HuH-7.5 (cell line): ENCODE measurements around the gene SH3RF1.

Experiments
- DNase-seq: peaks from one replicate; pipeline ENCODE4 v3.0.0; 2011; ENCODE audit warnings: low spot score

The SH3RF1 gene

DNA sequence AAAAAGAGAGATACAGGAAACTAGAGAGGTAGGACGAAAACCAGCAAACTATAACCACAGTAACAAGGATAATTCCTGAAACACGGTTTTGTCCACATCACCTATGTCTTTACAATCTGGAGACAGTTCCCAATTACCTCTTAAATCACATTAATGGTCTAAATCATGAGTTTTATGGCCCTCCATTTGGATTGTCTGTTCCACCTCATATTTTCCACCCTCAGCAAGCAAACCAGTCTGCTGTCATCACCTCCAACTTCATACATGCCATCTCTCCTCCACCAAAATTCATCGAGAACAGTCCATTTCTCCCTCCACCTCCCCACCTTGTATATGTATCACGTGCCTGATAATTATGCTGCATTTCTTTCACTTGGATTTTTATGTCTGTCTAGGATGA lies 107.3 kb downstream of the SH3RF1 start:
- no peak for DNase-seq

DNA sequence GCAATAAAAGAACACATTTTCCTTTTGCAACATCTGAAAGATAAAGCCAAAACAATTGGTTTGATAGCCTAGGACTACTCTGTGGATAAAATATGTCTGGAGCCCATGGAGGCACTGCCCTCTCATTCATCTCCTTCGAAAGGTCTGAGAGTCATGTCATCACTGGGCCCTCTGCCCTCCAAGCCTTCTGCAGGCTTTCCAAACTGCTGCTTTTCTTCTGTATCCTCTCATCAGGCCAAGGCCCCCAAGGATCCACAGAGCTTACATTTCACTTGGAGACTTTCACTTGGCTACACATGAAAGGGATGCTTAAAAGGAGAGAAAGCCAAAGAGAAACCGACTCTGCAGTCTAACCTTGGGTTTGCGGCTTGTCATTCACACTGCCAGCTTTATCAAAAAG lies 109.9 kb downstream of the SH3RF1 start:
- no peak for DNase-seq

DNA sequence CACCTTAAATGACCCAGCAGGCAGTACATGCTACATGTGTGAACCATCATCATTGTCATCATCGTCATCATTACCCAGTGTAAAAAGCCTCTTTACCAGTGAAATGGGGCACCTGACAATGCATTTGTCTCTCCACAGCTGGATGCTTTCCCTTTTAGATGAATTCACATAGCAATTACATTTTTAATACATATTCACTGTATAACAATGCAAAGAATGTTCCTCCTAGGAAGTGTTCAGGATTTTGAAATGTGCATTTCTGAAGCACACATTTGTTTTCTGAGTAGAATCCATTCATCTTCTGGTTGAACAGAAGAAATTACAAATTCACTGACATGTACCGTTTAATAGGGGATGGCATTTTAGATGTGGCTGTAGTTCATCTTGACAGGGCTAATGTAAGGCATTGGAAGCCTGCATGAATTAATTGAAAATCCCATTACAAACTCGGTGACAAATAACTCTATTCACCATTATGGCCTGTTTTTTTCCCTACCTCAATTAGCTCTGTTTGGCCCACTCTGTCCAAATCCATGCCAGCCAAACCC lies 111.1 kb downstream of the SH3RF1 start:
- DNase-seq, result no peak

DNA sequence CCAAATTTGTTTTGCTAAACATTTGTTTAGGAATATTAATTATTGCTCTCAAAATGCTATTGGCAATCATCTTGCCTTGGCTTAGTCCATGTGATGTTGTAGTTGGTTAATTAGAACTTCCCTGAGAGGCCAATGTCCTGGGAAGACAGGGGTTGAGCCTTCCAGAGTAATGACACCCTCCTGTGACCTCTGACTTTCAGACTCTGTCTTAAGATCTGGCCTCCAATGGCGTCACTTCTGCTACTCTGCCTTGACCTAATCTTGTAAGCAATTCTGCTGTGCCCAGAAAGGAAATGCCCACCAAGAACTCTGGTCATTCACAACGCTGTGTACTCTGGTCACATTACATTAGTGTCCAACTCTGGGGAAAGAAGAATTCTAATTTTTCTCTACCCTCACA lies 111.9 kb downstream of the SH3RF1 start:
- DNase-seq, result no peak

DNA sequence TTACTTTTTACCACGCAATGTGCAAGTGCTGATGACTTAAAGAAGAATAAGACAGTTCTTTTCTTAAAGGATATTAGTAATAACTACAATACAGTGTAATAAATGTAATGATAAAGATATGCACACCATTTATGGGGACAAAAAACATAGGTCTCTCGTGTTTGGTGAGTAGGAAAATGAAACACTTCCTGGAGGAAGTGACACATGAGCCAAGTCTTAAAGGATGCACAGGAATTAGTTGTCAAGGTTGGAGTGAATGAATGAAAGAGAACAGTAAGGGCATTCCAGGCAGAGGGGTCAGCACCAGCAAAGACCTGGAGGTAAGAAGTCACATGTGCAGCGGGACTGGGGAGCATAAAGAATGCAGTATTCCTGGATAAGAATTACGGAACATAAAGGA lies 112.7 kb downstream of the SH3RF1 start:
- DNase-seq, result no peak

DNA sequence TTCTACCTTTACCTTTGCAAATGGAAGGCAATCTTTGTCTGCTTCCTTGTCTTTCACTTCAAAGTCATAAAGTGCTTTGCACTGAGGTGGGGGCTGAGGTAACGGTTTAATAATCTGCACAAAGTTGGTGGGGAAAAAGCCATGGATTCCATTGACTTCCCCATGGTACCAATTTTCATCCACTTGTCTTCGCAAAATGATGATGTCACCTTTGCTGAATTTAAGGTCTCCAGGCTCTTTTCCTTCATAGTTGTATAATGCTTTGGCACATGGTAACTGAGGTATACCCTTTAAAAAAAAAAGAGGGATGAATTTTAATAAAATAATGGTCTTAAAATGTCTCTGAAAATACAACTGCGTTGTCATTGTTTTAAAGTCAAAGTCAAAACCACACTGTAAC lies 114.4 kb downstream of the SH3RF1 start:
- no peak for DNase-seq

DNA sequence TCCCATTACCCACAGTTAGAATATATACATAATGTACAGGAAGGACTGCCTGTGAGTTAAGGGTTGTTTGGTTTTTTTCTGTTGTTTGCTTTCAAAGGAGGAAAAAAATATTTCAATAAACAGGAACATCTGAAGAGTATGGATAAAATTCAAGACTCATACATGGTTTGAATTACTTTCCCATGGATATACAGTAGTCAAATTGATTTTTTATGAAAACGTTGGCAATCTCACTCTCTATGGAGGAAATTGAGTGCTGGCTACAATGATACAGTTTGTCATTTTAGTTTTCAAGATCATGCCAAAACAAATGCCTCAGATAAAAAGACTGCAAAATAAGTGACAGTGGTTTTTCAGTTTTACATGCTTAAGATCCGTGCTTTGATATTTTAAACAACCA lies 116.6 kb downstream of the SH3RF1 start:
- DNase-seq, result no peak

DNA sequence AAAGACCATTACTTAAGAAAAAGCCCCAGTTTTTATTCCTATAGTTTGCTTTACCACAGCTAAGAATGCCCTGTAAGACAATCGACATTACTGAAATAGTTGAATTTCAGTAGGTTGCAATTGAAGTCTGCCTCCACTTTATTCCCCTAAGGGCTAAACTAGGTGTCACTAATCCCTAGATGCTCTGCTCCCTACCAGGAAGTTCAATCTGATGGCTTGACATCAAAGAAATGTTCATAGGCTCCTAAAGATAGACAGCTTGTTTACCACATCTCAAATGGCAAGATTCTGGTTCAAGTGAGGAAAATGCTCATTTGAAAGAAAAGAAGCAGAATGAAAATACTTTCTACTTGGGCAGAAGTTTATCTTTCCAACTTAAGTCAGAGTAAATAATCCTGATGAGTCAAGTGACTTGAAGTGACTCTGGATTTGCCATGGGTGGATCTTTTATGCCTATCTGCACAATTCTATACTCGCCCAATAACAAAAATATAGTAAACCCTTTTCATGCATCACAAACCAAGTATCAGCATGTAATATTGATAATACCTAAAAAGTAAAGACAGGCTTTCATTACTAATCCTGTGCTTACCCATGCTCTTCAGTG lies 117.2 kb downstream of the SH3RF1 start:
- no peak for DNase-seq

DNA sequence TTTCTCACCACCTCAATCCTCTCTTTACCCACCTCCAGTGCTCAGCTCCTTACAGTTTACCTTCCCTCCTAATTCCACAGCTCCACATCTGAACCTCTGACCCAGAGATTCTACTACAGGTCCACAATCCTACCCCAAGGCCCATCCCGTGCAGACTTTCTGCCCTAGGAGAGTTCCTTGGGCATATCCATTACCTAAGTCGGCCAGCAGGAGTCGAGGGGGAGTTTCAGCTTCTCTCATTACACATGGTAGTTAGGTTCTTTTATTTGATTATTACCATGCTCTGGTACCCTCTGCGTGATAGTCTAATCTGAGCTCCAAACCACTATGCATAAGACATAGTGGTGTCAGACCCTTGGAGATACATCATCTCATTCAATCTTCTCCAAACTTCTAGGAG lies 117.9 kb downstream of the SH3RF1 start:
- no peak for DNase-seq

DNA sequence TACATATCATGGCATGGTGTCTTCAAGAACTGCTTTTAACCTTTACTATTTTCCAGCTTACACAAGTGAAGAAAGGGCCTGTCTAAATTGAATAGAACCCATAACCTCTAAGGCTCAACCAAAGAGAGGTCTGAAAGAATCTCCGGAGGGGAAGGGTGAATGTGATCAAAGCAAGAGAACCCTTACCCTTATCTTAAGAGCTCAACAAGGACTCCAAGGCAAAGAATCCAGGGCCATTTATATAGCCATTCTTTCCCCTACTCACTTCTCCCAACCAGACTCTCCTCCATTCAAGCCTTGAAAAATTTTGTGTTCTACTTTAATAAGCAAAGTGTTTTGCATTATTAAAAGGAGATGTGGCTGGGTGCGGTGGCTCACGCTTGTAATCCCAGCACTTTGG lies 118.7 kb downstream of the SH3RF1 start:
- no peak for DNase-seq

DNA sequence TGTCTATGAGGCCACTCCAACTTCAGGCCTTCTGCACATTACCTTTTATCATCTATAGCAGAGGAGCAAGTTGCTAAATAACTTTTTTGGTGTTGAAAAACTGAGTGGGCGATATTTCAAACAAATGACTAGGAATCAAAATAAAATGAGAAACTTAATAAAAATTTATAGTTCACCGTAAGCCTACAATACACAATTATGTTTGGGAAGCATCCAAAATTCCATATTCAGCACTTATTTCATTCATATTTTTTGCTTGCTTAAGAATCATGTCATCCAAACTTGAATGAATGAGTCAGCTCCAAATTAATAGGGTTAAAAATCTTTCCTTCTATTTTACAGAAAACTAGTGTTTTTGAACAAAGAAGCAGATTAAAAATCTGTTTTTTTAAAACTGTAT lies 119.1 kb downstream of the SH3RF1 start:
- DNase-seq, result no peak

DNA sequence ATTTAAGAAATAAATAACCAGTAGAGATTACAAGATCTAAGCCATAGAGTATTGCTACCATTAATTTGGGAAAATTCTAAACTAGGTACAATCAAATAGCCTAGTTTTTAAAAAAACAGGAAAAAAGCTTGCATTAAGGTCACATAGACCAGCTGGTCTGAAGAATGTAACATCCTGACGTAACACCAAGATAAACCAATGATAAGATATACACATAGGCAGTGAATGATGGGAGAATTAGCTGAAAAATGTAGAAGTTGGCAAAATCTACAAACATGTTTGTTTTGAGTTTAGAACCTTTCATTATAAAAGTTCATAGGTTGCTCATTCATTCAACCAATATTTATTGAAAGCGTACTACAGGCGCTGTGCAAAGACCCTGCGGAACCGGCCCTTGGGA lies 120.0 kb downstream of the SH3RF1 start:
- DNase-seq, result no peak

DNA sequence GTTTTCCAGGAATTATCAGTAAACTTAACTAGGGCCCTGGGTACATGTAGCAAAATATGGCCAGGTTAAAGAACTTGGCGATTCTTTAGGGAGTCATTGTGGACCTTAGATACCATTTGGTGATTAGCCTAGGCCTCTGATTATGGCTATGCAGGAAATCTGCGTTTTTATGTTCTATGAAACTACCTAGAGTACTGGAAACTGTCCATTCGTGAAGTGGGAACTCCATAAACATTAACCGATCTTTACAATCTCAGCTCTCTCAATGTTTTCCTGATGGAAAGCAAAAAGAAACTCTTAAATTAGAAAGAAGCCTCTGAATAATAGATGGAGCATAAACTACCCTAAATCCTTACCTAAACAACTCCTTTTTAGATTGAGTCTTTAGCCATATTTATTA lies 121.9 kb downstream of the SH3RF1 start:
- DNase-seq, result no peak

DNA sequence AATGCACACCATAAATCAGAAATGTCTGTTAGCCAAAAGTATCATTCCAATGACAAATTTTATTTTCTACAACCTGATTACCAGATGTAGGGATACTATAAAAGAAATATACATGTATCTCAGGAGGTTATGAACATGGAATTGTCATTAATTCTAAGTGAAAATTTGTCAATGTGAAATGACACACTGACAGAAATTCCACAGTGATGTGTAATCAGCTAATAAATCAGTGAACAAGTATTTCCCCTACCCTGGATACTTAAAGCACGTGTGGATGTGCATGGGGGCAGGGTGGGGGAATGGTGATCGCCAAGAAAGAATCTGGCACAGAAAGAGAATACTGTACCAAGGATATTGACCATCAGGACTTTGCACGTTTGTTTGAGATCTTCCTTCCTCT lies 123.6 kb downstream of the SH3RF1 start:
- no peak for DNase-seq

DNA sequence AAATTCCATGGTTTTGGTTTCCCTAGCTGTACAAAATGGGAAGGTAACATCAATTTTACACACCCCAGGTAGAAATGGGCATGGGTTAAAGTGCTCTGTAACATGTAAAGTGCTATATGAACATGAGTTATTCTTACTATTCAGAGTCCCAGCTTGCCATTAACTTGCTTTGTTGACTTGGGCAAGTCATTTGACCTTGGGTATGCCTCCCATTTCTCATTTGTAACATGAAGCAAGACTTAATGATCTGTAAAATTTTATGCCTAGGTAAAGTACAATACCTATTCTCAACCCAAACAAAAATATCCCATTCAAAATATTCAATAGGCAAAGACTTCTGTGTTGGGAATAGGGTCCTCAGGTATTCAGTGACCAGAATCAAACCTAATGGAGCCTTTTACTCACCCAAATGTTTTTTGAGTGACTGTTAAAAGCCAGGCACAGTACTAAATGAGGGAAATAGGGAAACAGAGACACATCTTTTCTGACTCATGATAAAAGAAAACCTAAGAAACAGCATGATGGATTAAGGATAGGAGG lies 126.6 kb downstream of the SH3RF1 start:
- DNase-seq, result no peak

DNA sequence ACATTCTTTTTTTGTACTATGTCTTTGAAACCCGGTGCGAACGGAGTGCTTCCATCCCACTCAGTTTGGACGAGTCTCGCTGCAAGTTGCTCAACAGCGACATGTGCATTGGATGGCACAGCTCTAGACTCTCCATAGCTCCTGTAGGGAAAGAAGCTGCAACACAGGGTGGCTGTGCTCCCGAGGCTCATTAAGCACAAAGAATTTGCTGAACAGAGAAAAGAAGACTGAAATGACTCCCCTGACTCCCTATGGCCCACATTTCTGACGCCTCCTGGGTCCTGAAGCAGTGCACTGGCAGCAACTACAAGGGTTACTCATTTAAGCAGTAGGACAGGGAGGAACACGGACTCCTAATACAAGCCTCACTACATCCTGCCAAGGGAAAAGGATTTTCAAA lies 127.4 kb downstream of the SH3RF1 start:
- no peak for DNase-seq

DNA sequence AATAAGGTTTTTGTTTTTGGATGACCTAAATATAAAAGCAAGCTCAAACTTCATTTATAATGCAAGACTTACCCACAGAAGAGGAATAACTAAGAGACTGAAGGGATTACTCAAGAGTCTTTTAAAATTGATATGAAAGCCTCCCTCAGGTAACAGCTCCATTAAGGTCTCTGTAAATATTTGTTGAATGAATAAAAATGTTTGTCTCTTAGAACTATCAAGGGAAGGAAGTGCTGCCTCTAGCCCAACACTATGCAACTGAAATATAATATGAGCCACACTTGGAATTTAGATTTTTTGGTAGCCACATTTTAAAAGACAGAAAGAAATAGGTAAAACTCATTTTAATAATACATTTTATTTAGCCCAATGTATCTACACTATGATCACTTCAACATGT lies 127.8 kb downstream of the SH3RF1 start:
- DNase-seq, result no peak

DNA sequence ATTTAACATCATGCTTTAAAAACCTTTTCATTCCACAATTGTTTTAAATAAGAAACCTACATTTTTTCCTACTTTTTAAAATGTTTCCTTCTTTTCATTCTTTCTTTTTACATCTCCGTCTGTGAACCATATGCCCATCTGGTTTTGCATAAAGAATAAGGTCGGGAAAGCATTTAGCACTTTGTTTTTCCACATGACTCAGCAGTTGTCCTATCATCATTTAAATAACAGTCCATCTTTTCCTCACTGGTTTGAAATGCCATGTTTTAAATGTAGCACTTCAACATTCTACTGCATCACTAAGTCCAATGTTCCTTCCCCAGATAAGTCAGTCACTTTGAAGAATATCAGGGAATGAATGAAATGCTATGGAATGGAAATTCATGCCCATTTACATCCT lies 128.4 kb downstream of the SH3RF1 start:
- DNase-seq, result no peak

DNA sequence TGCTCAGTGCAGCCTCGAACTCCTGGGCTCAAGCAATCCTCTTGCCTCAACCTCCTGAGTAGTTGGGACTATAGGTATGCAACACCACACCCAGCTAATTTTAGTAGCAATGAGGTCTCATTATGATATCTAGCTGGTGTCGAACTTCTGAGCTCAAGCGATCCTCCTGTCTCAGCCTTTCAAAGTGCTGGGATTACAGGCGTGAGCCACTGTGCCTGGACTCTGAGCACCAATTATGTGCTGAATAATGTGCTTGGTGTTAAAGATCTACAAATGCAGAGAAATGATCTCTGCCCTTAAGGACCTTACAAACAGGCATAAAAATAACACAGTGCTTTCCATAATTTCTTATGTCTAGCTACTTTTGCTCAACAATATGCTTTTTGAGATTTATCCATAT lies 131.7 kb downstream of the SH3RF1 start:
- no peak for DNase-seq

DNA sequence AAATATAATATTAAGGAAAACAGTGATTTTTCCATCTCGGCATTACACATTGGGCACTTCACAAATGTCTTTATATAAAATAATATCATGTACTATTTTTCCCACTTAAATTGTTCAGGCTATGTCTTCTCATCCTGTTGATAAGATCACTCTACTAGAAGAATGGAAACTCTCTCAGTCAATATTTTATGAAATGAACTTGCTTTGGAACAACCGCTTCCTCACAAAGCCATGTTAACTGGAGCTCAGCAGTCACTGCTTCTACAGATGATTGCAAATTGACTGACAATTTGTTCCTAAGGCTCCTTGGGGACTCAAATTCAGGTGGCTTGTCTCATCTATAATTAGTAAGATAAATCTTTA lies 133.2 kb downstream of the SH3RF1 start:
- DNase-seq, result no peak

DNA sequence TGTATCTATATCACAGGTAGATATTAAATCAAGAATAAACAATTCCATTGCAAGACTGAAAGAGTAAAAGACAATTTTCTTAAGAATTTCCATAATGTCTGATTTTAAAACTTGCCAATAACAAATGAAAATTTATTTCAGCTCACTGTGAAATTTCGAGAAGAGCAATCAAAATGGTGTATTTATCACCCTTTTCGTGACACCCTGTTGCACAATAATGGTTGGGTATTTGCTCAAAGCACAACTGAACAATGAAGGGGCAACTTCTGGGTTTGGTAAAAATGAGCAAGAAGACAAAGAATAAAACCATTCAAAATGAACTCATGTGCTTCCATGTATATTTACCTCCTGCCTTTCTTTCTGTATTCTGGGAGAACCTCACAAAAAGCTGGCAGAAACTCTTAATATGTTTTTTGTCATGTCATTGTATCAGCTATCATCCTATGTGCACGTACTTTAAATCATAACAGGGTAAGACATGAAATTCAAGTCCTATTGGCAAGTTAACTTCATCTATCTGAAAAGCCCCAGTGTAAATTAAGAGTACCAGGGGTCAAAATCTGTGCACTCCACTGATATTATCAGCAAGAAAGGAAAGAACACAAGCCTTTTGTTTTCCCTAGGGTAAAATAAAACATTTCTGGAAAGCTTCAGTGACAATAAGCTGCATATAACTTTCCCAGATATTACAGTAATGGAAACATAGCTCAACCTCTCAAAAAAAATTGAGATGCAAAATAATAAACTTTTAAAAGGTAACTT lies 133.8 kb downstream of the SH3RF1 start:
- no peak for DNase-seq

DNA sequence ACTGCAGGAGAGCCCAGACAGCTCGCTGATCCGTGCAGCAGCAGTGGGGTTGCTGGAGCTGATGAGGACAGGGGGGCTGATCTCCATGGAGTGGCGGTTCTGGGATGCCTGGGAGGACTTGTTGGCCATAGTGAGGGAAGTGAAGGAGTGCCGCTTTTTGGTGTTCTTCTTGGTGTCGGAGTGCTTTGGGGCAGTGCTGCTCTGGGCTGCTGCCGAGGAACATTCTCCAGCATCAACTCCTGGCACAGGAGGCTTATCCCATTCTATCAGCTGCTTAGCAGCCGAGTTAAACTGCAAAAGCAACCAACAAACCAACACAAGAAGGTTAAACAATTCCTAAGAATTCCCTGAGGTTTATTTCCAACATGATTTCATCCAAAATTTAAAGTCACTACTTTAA lies 134.4 kb downstream of the SH3RF1 start:
- no peak for DNase-seq

DNA sequence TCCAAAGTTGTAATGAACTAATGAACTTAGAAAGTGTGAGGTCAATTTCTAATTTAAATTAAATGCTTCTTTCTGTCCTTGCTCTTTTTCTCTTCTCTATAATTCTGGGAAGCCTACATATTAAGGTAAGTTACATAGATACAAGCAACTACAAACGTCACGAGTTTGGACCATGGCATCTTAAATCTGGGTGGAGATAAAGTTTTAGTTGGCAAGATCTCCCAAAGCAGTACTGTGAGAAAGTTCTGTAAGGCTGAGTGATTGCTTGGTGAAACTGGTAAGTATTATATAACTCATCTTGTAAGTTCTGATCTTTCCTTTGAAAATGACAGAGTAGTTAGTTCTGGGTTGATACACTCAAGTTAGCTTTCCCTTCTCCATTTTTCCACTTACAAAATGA lies 135.0 kb downstream of the SH3RF1 start:
- DNase-seq, result no peak

DNA sequence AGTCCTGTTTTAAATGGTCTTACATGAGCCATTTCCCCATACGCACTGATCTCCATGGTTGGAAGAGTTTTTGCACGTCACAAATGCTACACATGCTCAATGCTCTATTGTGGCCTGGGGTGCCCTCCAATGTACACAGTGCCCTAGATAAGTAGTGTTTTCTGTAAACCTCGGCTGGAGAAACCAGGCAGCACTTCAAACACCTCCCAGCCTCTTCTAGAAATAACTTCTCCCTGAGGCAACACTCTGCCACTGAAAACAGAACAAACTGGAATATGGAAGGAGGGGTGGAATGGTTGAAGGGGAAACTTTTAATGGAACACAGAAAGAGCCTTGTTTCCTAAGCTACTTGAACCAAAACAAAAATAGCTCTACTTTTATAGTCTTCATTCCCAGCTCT lies 136.8 kb downstream of the SH3RF1 start:
- DNase-seq, result peak; percentile 13
